MCF 10A (cell line): Measurements from ENCODE around the gene MVB12B. TPM values are rescaled to one million over a fixed set of nuclear protein-coding genes. Genes with fewer than 3 reads are reported as not detected.
"Not testable (repeated sequence)": the region's sequence is repeated elsewhere in the genome, so short reads cannot be mapped to it uniquely, and the experiment has no call there.

Experiments
- BruUV-seq: library from RNA; stranded (reverse); fragments of 400-500 nt; replicated peaks from 2 replicates; lab custom pipeline; 2021; lab: Mats Ljungman, UMichigan
- CTCF ChIA-PET: fragments of 300-600 bp; sonication (Branson Sonifier 250); formaldehyde crosslinking; extraction: SDS; loops from one replicate; lab custom pipeline; 2021; ENCODE audit warnings: antibody characterized with exemption, inconsistent platforms; lab: Yijun Ruan, JAX
- POLR2A ChIA-PET: fragments of 300-600, 350-650 bp; sonication (Branson Sonifier 250); formaldehyde crosslinking; extraction: SDS; loops from one replicate; lab custom pipeline; 2020; ENCODE audit warnings: antibody characterized with exemption, inconsistent platforms; lab: Yijun Ruan, JAX
- DNase-seq: peaks from one replicate; pipeline ENCODE4 v3.0.0-alpha.2; 2018; ENCODE audit not compliant: unreplicated experiment
- H3K27ac Mint-ChIP-seq: one replicate; pipeline ENCODE4 v1.8.0; 2022; ENCODE audit warnings: mild to moderate bottlenecking, low read depth, mixed read lengths; ENCODE audit not compliant: unreplicated experiment
- H3K27me3 Mint-ChIP-seq: one replicate; pipeline ENCODE4 v1.8.0; 2022; ENCODE audit warnings: mixed read lengths; ENCODE audit not compliant: insufficient read depth, unreplicated experiment
- H3K36me3 Mint-ChIP-seq: one replicate; pipeline ENCODE4 v1.8.0; 2022; ENCODE audit warnings: mild to moderate bottlenecking, moderate library complexity, mixed read lengths; ENCODE audit not compliant: insufficient read depth, unreplicated experiment
- H3K4me1 Mint-ChIP-seq: one replicate; pipeline ENCODE4 v1.8.0; 2022; ENCODE audit warnings: mixed read lengths; ENCODE audit not compliant: insufficient read depth, unreplicated experiment
- H3K4me3 Mint-ChIP-seq: one replicate; pipeline ENCODE4 v1.8.0; 2022; ENCODE audit warnings: mild to moderate bottlenecking, moderate library complexity, mixed read lengths; ENCODE audit not compliant: unreplicated experiment
- H3K9me3 Mint-ChIP-seq: one replicate; pipeline ENCODE4 v1.8.0; 2022; ENCODE audit warnings: mixed read lengths; ENCODE audit not compliant: unreplicated experiment
- CTCF ChIP-seq: fragments of 200-600 bp; IDR thresholded peaks from one replicate; pipeline ENCODE4 v1.8.0; 2022; ENCODE audit warnings: antibody characterized with exemption, mild to moderate bottlenecking; ENCODE audit not compliant: unreplicated experiment
- intact Hi-C: fragments of 100-400 bp; cut with micrococcal nuclease; formaldehyde crosslinking; loops from 2 replicates; pipeline ENCODE4 v1.14.1; 2022
- total RNA-seq: library from RNA; stranded (reverse); gene quantifications from 2 replicates; pipeline ENCODE4 v1.2.3, GENCODE V29; 2022

MVB12B gene
- total RNA-seq, 1 experiment from 2014 or later, result 5.5 TPM

- peak; percentile 12 for TF ChIP-seq CTCF
- ChIA-PET POLR2A (interaction anchor here (0.6 kb wide), 1 partner anchor 56 kb away, joined by 3 read pairs; no protein-coding TSS in a partner anchor), CTCF (interaction anchor here (0.6 to 7.1 kb wide), 9 partner anchors 23 to 1153 kb away, joined by 3 to 217 read pairs (median 4); no protein-coding TSS in a partner anchor)
- H3K4me3 Mint-ChIP-seq, BruUV-seq, H3K27ac Mint-ChIP-seq, H3K4me1 Mint-ChIP-seq, H3K9me3 Mint-ChIP-seq, DNase-seq, intact Hi-C loops, H3K36me3 Mint-ChIP-seq: not testable (repeated sequence)
- peaks cover 16% of the 10 kb centered on the region for H3K27me3 Mint-ChIP-seq
These were observed 228.8 kb downstream of the MVB12B start for GRCh38 chr9:126555421-126555820.
